Endothelial cell of umbilical vein (primary cell): ENCODE results near the gene AGBL5. TPM values are rescaled to one million over a fixed set of nuclear protein-coding genes. Genes with fewer than 3 reads are reported as not detected.

Source experiments
- BruUV-seq: library from RNA; stranded (reverse); fragments of 400-500 nt; replicated peaks from 2 replicates; lab custom pipeline; 2021; lab: Mats Ljungman, UMichigan
- CTCF ChIA-PET: fragments of 300-600, 350-600 bp; sonication (Branson Sonifier 250); formaldehyde crosslinking; loops from one replicate; lab custom pipeline; 2021; ENCODE audit warnings: antibody characterized with exemption, inconsistent platforms; lab: Charles Lee
- POLR2A ChIA-PET: fragments of 300-600, 350-600 bp; sonication (Branson Sonifier 250); formaldehyde crosslinking; loops from one replicate; lab custom pipeline; 2021; ENCODE audit warnings: antibody characterized with exemption, inconsistent platforms; lab: Charles Lee
- DNase-seq: peaks from one replicate; pipeline ENCODE4 v3.0.0-alpha.2; 2011; ENCODE audit warnings: low read depth, low spot score
- FAIRE-seq: peaks from 2 replicates; lab custom pipeline; 2011; peaks lifted over from hg19 to GRCh38; lab: Jason Lieb, UNC
- H2AFZ ChIP-seq: 2 replicates; pipeline ENCODE4 v1.6.0; 2012; ENCODE audit warnings: low read depth, low read length, control low read depth, inconsistent platforms
- H3K27ac ChIP-seq: 2 replicates; pipeline ENCODE4 v1.5.1; 2011; ENCODE audit warnings: low read depth, mild to moderate bottlenecking, control low read depth, low read length, moderate library complexity; ENCODE audit not compliant: insufficient read depth
- H3K27me3 ChIP-seq, 2 experiments: 2 replicates each; pipeline versions ENCODE4 v1.6.0 to v1.6.1; 2011; ENCODE audit warnings: low read length in 2 of 2, mixed read lengths in 1 of 2; ENCODE audit not compliant: control insufficient read depth in 2 of 2, insufficient read depth in 2 of 2
- H3K36me3 ChIP-seq, 2 experiments: 2 replicates in 1 of 2; 3 replicates in 1 of 2; pipeline ENCODE4 v1.5.1; 2011; ENCODE audit warnings: low read length in 2 of 2, mild to moderate bottlenecking in 1 of 2, moderate library complexity in 1 of 2; ENCODE audit not compliant: control insufficient read depth in 2 of 2, insufficient read depth in 2 of 2; ENCODE audit errors: extremely low read depth in 1 of 2
- H3K4me1 ChIP-seq: 3 replicates; pipeline ENCODE4 v1.5.1; 2011; ENCODE audit warnings: mild to moderate bottlenecking, low read length; ENCODE audit not compliant: control insufficient read depth, insufficient read depth; ENCODE audit errors: extremely low read depth
- H3K4me2 ChIP-seq: 2 replicates; pipeline ENCODE4 v1.6.1; 2011; ENCODE audit warnings: low read length, control low read depth, mixed read lengths; ENCODE audit not compliant: insufficient read depth
- H3K4me3 ChIP-seq, 3 experiments: fragments of 200-600 bp in 1 of 3; sonication (generic), shearing (Covaris generic) in 1 of 3; replicated peaks in 1 of 3; 2 replicates each; pipeline ENCODE4 v1.5.1; 2011 to 2016; ENCODE audit warnings: control low read depth in 3 of 3, low read length in 3 of 3, mild to moderate bottlenecking in 2 of 3, inconsistent platforms in 1 of 3, low read depth in 1 of 3, moderate library complexity in 1 of 3; ENCODE audit not compliant: insufficient read depth in 1 of 3
- H3K79me2 ChIP-seq: 2 replicates; pipeline ENCODE4 v1.6.0; 2012; ENCODE audit warnings: low read length, inconsistent platforms; ENCODE audit not compliant: control insufficient read depth, insufficient read depth
- H3K9ac ChIP-seq: replicated peaks from 2 replicates; pipeline ENCODE3; 2011; ENCODE audit warnings: low read length, control low read depth; ENCODE audit not compliant: insufficient read depth; ENCODE audit errors: extremely low read depth
- H3K9me1 ChIP-seq: replicated peaks from 3 replicates; pipeline ENCODE4 v1.6.0; 2011; ENCODE audit warnings: mild to moderate bottlenecking, low read length; ENCODE audit not compliant: control insufficient read depth, insufficient read depth; ENCODE audit errors: extremely low read depth
- H3K9me3 ChIP-seq: replicated peaks from 2 replicates; pipeline ENCODE4 v1.5.1; 2012; ENCODE audit warnings: low read length, inconsistent platforms; ENCODE audit not compliant: control insufficient read depth, insufficient read depth
- H4K20me1 ChIP-seq: replicated peaks from 2 replicates; pipeline ENCODE3; 2011; ENCODE audit warnings: mild to moderate bottlenecking, low read length; ENCODE audit not compliant: control insufficient read depth, insufficient read depth; ENCODE audit errors: extremely low read depth
- EZH2 ChIP-seq: IDR thresholded peaks from 2 replicates; pipeline ENCODE4 v1.6.1; 2012; ENCODE audit warnings: borderline replicate concordance, low read depth, mild to moderate bottlenecking, moderate library complexity, low read length, inconsistent platforms; ENCODE audit not compliant: severe bottlenecking
- FOS ChIP-seq: IDR thresholded peaks from 2 replicates; pipeline ENCODE4 v1.6.1; 2011; ENCODE audit warnings: mild to moderate bottlenecking, low read length, moderate library complexity, borderline replicate concordance; ENCODE audit not compliant: insufficient read depth
- JUN ChIP-seq: IDR thresholded peaks from 2 replicates; pipeline ENCODE4 v1.6.1; 2011; ENCODE audit warnings: borderline replicate concordance, low read depth; ENCODE audit not compliant: insufficient read length, insufficient read depth
- MAX ChIP-seq: IDR thresholded peaks from 2 replicates; pipeline ENCODE4 v1.6.1; 2011; ENCODE audit not compliant: insufficient read depth, insufficient read length
- POLR2AphosphoS5 ChIP-seq: IDR thresholded peaks from 2 replicates; pipeline ENCODE4 v1.6.1; 2012; ENCODE audit warnings: low read depth, mild to moderate bottlenecking, control low read depth, low read length, moderate library complexity; ENCODE audit not compliant: insufficient read depth
- dilution Hi-C: fragments of 300-500 bp; cut with MboI; formaldehyde crosslinking; loops from one replicate; pipeline ENCODE4 v1.15.0; 2019; ENCODE audit warnings: low sequenced_read_pairs; ENCODE audit not compliant: extremely low pct_ligation_motif_present
- intact Hi-C: fragments of 100-400 bp; cut with micrococcal nuclease; formaldehyde crosslinking; loops from one replicate; pipeline ENCODE4 v1.10.0; 2022
- polyA plus RNA-seq, 4 experiments: library from polyadenylated mRNA; depleted of rRNA in 3 of 4; stranded (reverse) in 3 of 4; unstranded in 1 of 4; fragments of >200 nt; gene quantifications; 2 replicates each; pipeline versions ENCODE4 v1.2.1 to v1.2.3, GENCODE V29; 2011 to 2012; ENCODE audit warnings: missing spikeins in 1 of 4
- total RNA-seq: library from RNA; stranded (reverse); gene quantifications from 2 replicates; pipeline ENCODE4 v1.2.3, GENCODE V29; 2021

AGBL5 gene
- total and polyA plus RNA-seq, 2 donors (not counting 3 experiments of a cell fraction or from before 2014, with no cell fraction given) = 28.2 to 41.9 TPM

GRCh38 chr2:27071990-27072830, 20.7 kb downstream of the AGBL5 start:
- peak; percentile 32 for DNase-seq
- intact Hi-C loops (loop anchor here (1.0 to 2.0 kb wide), 5 partner anchors 9 to 223 kb away; partner anchors contain the start of genes AGBL5 and DPYSL5), dilution Hi-C loops (no loop called here)
- FAIRE-seq = no peak
- H3K4me3 ChIP-seq = peak overlapping the region; percentile 6 to 68 (median 39)
- TF ChIP-seq JUN (no peak), EZH2 (no peak), POLR2AphosphoS5 (no peak), FOS (no peak), MAX (no peak)
- peak overlapping the region; percentile 88 for H3K9ac ChIP-seq
- H3K9me3 ChIP-seq = no peaks in the 10 kb centered on the region
- peak overlapping the region; percentile 4 for H3K27ac ChIP-seq
- H3K27me3 ChIP-seq = no peaks in the 10 kb centered on the region
- no peaks in the 10 kb centered on the region for H4K20me1 ChIP-seq
- no peaks in the 10 kb centered on the region for H3K9me1 ChIP-seq
- H3K4me1 ChIP-seq = peaks cover 17% of the 10 kb centered on the region
- POLR2A ChIA-PET = interaction anchor here (0.9 to 1.9 kb wide), 3 partner anchors 9 to 21 kb away, joined by 4 to 7 read pairs (median 6); partner anchors contain the start of gene AGBL5
- H3K4me2 ChIP-seq = peak overlapping the region; percentile 32
- H2AFZ ChIP-seq = peak overlapping the region; percentile 53
- H3K36me3 ChIP-seq = peaks cover 11 to 19% of the 10 kb centered on the region in 2 experiments
- peaks cover 34% of the 10 kb centered on the region for H3K79me2 ChIP-seq
- BruUV-seq = no TSS peak
- CTCF ChIA-PET = interaction anchor here (1.0 to 2.8 kb wide), 6 partner anchors 9 to 119 kb away, joined by 3 to 27 read pairs (median 12); partner anchors contain the start of gene AGBL5
